HUES48 (cell line): ENCODE data around the gene RAB3C.
A peak's percentile ranks its signal among the peaks of the same experiment; 100 is the strongest.
"Not testable (repeated sequence)": the region's sequence is repeated elsewhere in the genome, so short reads cannot be mapped to it uniquely, and the experiment has no call there.

Experiments used
- H3K27ac ChIP-seq: one replicate; pipeline ENCODE4 v1.7.0; 2013; ENCODE audit warnings: low read depth, low read length, inconsistent platforms
- H3K27me3 ChIP-seq: 2 replicates; pipeline ENCODE4 v1.6.1; 2013; ENCODE audit warnings: mild to moderate bottlenecking, low read length; ENCODE audit not compliant: control insufficient read depth, insufficient read depth
- H3K36me3 ChIP-seq: 2 replicates; pipeline ENCODE4 v1.6.1; 2013; ENCODE audit warnings: low read length; ENCODE audit not compliant: control insufficient read depth, insufficient read depth
- H3K4me1 ChIP-seq: 2 replicates; pipeline ENCODE4 v1.6.1; 2013; ENCODE audit warnings: mild to moderate bottlenecking, low read length; ENCODE audit not compliant: control insufficient read depth, insufficient read depth
- H3K4me3 ChIP-seq: 2 replicates; pipeline ENCODE4 v1.5.1; 2013; ENCODE audit warnings: mild to moderate bottlenecking, low read depth, low read length
- H3K9ac ChIP-seq: 2 replicates; pipeline ENCODE4 v1.6.1; 2013; ENCODE audit warnings: mild to moderate bottlenecking, low read depth, low read length, moderate library complexity
- H3K9me3 ChIP-seq: 2 replicates; pipeline ENCODE4 v1.6.1; 2013; ENCODE audit warnings: low read length; ENCODE audit not compliant: control insufficient read depth, insufficient read depth

The RAB3C gene

GRCh38 chr5:58582803-58583491 is at the start of gene RAB3C:
RAB3C (plus strand) TSS chr5:58583075; CDS start chr5:58583209, 134 bp downstream.
- Histone ChIP-seq H3K4me1 (peaks cover 8% of the 10 kb centered on the region; the same call in 1 of the 2 replicates), H3K4me3 (peak within 1 kb of the TSS; percentile 91), H3K9me3 (no peaks in the 10 kb centered on the region), H3K9ac (peak within 1 kb of the TSS; percentile 56), H3K36me3 (no peaks in the 10 kb centered on the region), H3K27ac (peak within 1 kb of the TSS; percentile 50), H3K27me3 (peaks cover 30% of the 10 kb centered on the region)

DNA sequence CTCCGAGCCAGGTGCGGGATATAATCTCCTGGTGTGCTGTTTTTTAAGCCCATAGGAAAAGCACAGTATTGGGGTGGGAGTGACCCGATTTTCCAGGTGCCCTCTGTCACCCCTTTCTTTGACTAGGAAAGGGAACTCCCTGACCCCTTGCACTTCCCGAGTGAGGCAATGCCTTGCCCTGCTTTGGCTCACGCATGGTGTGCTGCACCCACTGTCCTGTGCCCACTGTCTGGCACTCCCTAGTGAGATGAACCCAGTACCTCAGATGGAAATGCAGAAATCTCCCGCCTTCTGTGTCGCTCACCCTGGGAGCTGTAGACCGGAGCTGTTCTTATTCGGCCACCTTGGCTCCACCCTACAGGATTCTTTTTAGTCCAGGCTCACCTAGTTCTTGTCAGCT is 40.9 kb upstream of the RAB3C start:
- not testable (repeated sequence) for H3K4me3 ChIP-seq, H3K36me3 ChIP-seq, H3K4me1 ChIP-seq, H3K9ac ChIP-seq, H3K27me3 ChIP-seq, H3K27ac ChIP-seq
- H3K9me3 ChIP-seq: peaks cover 11% of the 10 kb centered on the region

- no peak overlapping the region for H3K4me3 ChIP-seq
- no peaks in the 10 kb centered on the region for H3K4me1 ChIP-seq
- no peaks in the 10 kb centered on the region for H3K36me3 ChIP-seq
- no peak overlapping the region for H3K27ac ChIP-seq
- peaks cover 11% of the 10 kb centered on the region for H3K9me3 ChIP-seq
- no peaks in the 10 kb centered on the region for H3K27me3 ChIP-seq
- H3K9ac ChIP-seq: no peak overlapping the region
Observed at GRCh38 chr5:58542709-58543108, 40.2 kb upstream of the RAB3C start.

GRCh38 chr5:58543723-58544122 is 39.2 kb upstream of the RAB3C start:
- Histone ChIP-seq H3K27ac (no peak overlapping the region), H3K9ac (no peak overlapping the region), H3K4me1 (no peaks in the 10 kb centered on the region), H3K9me3 (peaks cover 11% of the 10 kb centered on the region), H3K4me3 (no peak overlapping the region), H3K27me3 (no peaks in the 10 kb centered on the region), H3K36me3 (no peaks in the 10 kb centered on the region)

DNA sequence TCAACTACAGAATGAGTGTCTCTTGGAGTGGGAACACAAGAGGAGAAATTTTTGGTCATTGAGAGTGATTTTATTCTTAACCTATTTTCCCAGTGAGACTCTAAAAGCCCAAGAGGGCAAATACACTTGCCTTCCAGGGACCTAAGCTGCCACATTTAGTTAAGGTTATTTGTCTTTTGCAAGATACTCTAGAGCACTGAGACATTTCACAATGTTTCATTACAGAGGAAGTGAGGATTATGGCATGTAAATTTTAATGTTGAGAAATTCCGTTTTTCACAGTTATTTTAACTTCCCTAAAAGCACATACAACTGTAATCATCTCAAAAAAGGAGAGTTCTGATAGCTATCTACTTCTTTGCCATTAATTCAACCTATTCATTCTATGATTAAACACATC is 38.7 kb upstream of the RAB3C start:
- Histone ChIP-seq H3K9ac (no peak overlapping the region), H3K4me1 (no peaks in the 10 kb centered on the region), H3K4me3 (no peak overlapping the region), H3K36me3 (no peaks in the 10 kb centered on the region), H3K27me3 (no peaks in the 10 kb centered on the region), H3K9me3 (peaks cover 11% of the 10 kb centered on the region), H3K27ac (no peak overlapping the region)

GRCh38 chr5:58544926-58545325 is 37.9 kb upstream of the RAB3C start:
- no peaks in the 10 kb centered on the region for H3K36me3 ChIP-seq
- no peaks in the 10 kb centered on the region for H3K27me3 ChIP-seq
- H3K9me3 ChIP-seq: peaks cover 11% of the 10 kb centered on the region
- no peaks in the 10 kb centered on the region for H3K4me1 ChIP-seq
- H3K4me3 ChIP-seq: no peak overlapping the region
- H3K27ac ChIP-seq: no peak overlapping the region
- no peak overlapping the region for H3K9ac ChIP-seq

GRCh38 chr5:58545912-58546311 is 37.0 kb upstream of the RAB3C start:
- Histone ChIP-seq H3K27ac (no peak overlapping the region), H3K4me3 (no peak overlapping the region), H3K4me1 (no peaks in the 10 kb centered on the region), H3K27me3 (no peaks in the 10 kb centered on the region), H3K9me3 (peaks cover 11% of the 10 kb centered on the region), H3K36me3 (no peaks in the 10 kb centered on the region), H3K9ac (no peak overlapping the region)

DNA sequence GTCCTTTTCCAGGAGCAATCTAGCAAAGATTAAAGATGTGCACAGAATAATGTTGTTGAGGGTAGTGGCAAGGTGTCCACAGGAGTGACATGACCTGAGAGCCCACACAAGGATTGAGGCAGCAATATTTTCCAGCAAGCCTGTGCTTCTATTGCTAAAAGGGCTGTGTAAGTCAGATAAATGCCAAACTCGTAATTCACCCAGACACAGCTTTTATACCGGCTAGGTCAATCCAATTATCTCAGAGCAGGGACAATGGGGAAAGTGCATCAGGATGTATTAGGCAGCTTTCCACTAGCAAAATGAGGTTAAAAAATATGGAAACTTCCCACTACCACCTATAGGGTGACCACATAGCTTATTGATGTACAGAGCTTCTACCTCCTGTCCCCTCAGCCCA is 34.8 kb upstream of the RAB3C start:
- H3K9me3 ChIP-seq: no peaks in the 10 kb centered on the region
- no peaks in the 10 kb centered on the region for H3K4me1 ChIP-seq
- no peak overlapping the region for H3K27ac ChIP-seq
- H3K4me3 ChIP-seq: no peak overlapping the region
- no peak overlapping the region for H3K9ac ChIP-seq
- H3K36me3 ChIP-seq: no peaks in the 10 kb centered on the region
- no peaks in the 10 kb centered on the region for H3K27me3 ChIP-seq

DNA sequence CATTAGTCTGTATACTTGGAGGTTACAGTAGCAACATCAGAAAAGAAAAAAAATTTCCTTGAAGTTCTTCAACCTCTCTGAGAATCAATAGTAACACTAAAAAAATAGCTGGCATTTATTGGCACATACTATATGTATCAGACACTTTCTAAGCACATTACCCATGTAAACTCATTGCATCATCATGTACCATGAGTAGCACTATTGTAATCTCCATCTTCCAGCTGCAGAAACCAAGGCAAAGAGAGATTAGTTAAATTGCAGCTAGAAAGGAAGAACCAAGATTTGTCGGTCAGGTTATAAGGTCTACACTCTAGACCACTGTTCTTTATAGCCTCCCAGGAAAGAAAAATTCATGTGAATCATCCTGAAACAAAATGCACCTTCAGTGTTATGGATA is 31.4 kb upstream of the RAB3C start:
- Histone ChIP-seq H3K4me1 (no peaks in the 10 kb centered on the region), H3K9ac (no peak overlapping the region)

DNA sequence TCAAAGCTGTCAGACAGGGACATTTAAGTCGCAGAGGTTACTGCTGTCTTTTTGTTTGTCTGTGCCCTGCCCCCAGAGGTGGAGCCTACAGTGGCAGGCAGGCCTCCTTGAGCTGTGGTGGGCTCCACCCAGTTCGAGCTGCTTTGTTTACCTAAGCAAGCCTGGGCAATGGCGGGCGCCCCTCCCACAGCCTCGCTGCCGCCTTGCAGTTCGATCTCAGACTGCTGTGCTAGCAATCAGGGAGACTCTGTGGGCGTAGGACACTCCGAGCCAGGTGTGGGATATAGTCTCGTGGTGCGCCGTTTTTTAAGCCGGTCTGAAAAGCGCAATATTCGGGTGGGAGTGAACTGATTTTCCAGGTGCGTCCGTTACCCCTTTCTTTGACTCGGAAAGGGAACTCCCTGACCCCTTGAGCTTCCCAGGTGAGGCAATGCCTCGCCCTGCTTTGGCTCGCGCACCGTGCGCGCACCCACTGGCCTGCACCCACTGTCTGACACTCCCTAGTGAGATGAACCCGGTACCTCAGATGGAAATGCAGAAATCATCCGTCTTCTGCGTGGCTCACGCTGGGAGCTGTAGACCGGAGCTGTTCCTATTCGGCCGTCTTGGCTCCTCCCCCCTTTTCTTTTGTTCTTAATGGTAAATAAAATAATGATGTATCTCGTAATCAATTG is 25.1 kb upstream of the RAB3C start:
- not testable (repeated sequence) for H3K27ac ChIP-seq, H3K9ac ChIP-seq, H3K36me3 ChIP-seq, H3K9me3 ChIP-seq, H3K27me3 ChIP-seq, H3K4me1 ChIP-seq
- peak overlapping the region; percentile 39; the same call in 1 of the 2 replicates for H3K4me3 ChIP-seq

More for the DNA sequence above, 31.4 kb upstream of the RAB3C start:
- Histone ChIP-seq H3K27ac (no peak overlapping the region), H3K9me3 (no peaks in the 10 kb centered on the region), H3K27me3 (no peaks in the 10 kb centered on the region), H3K36me3 (no peaks in the 10 kb centered on the region), H3K4me3 (no peak overlapping the region)

DNA sequence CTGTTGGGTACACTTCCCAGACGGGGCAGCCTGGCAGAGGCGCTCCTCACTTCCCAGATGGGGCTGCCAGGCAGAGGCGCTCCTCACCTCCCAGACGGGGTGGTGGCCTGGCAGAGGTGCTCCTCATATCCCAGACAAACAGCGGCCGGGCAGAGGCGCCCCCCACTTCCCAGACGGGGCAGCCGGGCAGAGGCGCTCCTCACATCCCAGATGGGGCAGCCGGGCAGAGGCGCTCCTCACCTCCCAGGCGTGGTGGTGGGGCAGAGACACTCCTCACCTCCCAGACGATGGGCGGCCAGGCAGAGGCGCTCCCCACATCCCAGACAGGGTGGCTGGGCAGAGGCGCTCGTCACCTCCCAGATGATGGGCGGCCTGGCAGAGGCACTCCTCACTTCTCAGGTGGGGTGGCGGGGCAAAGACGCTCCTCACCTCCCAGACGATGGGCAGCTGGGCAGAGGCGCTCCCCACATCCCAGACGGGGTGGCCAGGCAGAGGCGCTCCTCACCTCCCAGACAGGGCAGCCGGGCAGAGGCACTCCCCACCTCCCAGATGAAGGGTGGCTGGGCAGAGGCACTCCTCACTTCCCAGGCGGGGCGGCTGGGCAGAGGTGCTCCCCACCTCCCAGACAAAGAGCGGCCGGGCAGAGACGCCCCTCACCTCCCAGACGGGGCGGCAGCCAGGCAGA is 19.7 kb upstream of the RAB3C start:
- not testable (repeated sequence) for H3K27ac ChIP-seq, H3K27me3 ChIP-seq, H3K9me3 ChIP-seq, H3K36me3 ChIP-seq, H3K9ac ChIP-seq, H3K4me1 ChIP-seq, H3K4me3 ChIP-seq
